Stimulated activated naive CD8-positive, alpha-beta T cell treated with anti-CD3 and anti-CD28 coated beads, Interleukin-15, Interleukin-2, amounts not matched to agents 100 U/mL and 50 U/mL, for 24 hours (primary cell): Measurements from ENCODE around the gene TTC39B.

ENCODE experiments used
- ATAC-seq: fragments of 150-1000 bp; cut with Tn5 transposase; one replicate; pipeline ENCODE4 v1.10.0; 2021
- DNase-seq: peaks from one replicate; pipeline ENCODE4 v3.0.0; 2021

TTC39B gene

GRCh38 chr9:15132091-15132490 is 174.9 kb downstream of the TTC39B start:
- DNase-seq, result no peak

GRCh38 chr9:15131094-15131493 is 175.9 kb downstream of the TTC39B start:
- DNase-seq (no peak), ATAC-seq (no peak)

More at GRCh38 chr9:15132091-15132490, 174.9 kb downstream of the TTC39B start:
- ATAC-seq, result no peak

GRCh38 chr9:15127831-15128230 is 179.2 kb downstream of the TTC39B start:
- ATAC-seq (no peak), DNase-seq (no peak)

GRCh38 chr9:15121630-15122029 is 185.4 kb downstream of the TTC39B start:
- DNase-seq, result no peak
- ATAC-seq, result no peak

GRCh38 chr9:15116130-15116580 is 190.9 kb downstream of the TTC39B start:
- ATAC-seq, result no peak

GRCh38 chr9:15115702-15116101 is 191.3 kb downstream of the TTC39B start:
- DNase-seq, result no peak
- no peak for ATAC-seq

More at GRCh38 chr9:15116130-15116580, 190.9 kb downstream of the TTC39B start:
- DNase-seq, result no peak

- no peak for DNase-seq
- ATAC-seq, result no peak
These were observed 192.0 kb downstream of the TTC39B start for GRCh38 chr9:15115041-15115440.
